Measurements from ENCODE around the gene TNFRSF13B.
A peak's percentile ranks its signal among the peaks of the same experiment; 100 is the strongest.
"Not testable (repeated sequence)": the region's sequence is repeated elsewhere in the genome, so short reads cannot be mapped to it uniquely, and the experiment has no call there.

The TNFRSF13B gene

DNA sequence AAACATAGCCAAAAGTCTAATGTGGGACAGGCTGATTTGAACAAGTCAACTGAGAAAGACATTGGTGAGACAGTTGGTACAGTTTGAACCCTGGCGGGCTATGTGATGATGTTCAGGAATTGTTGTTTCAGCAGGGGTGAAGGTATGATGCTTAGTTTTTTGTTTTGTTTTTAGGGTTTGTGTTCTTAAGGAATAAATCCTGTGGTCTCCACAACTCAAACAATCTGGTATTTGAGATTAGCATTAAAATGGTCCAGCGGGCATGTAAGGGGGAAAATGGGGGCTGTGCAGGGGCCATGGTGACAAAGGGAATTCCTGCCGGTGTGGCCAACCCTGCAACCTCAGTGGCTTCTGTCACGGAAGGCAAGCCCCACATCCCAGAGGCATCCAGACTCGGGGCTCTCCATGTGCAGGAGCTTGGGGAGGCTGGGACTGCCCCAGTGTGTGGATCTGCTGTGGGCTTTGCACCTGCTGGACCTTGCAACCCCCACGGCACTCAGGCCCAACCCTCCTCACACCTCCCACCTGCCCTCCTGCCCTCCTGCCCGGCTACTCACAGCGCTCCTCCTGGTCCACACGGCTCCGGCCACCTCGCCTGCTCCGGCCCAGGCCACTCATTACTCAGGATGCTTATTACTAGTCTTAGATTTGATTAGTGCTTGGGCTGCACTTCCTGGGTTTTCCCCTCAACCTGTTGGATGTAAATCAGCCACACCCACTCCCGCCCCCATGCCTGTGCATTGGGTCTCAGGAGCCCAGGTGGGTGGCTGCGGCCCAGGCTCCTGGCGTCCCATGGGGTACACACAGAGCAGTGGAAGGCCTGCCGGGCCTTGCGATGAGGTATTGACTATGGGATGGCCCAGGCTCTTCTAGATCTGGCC lies at the start of gene TNFRSF13B:
TSS of gene TNFRSF13B (minus strand) at position 661 of the 881 bp plus-strand sequence. CDS start at position 618, 43 bp downstream.
- DNase-seq (ENCODE audit: low read depth) = no peak

DNA sequence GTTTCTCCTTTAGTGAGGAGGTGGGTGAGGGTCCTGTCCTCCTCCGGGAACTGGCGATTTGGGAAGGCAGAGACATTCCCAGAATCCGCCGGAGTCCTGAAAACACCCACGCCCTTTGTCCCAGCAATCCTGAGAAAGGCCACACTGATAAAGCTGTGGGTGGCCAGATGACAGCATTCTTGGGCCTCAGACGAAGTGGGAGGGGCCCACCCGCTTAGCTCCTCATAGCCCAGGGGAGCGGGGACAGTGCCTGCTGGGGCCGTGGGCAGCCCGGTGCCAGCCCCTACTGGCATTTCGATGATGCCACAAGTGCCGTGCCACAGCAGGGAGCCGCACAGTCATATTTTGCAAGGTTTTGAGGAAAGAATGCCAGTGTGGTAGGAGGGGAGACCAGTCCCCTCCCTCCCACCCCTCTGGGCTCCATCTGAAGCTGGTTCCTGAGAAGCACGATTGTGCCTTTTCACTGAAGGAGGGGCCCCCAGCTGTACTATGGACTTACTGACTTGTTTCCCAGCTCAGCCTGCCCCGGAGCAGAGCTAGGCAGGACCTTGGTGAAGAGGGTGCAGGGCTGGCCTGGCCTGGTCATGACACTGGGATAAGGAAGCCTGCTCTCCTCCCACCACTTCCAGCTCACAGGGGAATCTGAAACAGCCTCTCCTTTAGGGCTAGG lies 49.4 kb upstream of the TNFRSF13B start:
- DNase-seq (ENCODE audit: low read depth) = no peak

GRCh38 chr17:17020821-17021193 lies 48.9 kb upstream of the TNFRSF13B start:
- DNase-seq (ENCODE audit: low read depth) = no peak

GRCh38 chr17:17019891-17020456 lies 48.1 kb upstream of the TNFRSF13B start:
- DNase-seq (ENCODE audit: low read depth) = no peak

GRCh38 chr17:17019430-17019762 lies 47.5 kb upstream of the TNFRSF13B start:
- DNase-seq (ENCODE audit: low read depth) = no peak

DNA sequence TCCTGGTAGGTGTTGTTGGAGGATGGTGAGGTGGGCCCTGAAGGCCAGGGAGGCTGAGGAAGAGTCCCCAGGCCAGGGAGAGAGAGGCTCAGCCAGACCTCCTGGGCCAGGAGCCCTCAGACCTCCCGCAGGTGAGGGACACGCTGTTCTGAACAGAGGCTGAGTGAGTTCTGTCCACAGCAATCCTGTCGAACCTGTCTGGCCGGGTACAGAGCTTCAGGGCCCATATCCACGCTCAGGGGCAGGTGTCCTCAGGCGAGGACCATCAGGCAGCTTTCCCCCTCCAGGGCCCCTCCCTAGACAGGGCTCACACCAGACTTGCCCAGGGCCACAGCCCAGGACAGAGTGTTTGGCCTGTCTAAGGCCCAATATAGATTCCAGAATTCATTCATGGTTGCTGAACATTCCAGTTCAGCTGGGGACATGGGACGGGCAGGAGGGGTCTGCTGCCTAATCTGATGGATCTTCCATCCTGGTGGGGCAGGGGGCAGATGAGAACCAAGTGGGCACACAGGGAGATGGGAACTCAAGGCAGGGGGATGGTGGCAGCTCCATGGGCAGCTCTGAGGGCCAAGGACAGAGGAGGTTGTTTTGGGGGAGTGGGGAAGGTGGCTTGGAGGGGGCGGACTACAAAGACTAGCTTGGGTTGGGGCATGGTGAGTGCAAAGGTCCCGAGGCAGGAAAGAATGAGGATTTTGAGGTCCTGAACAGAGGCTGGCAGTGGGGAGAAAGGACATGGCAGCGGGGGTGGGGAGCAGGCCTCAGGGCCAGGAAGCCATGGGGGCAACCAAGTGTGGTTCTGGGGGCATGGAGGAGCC lies 46.9 kb upstream of the TNFRSF13B start:
- no peak for DNase-seq (ENCODE audit: low read depth)

- DNase-seq (ENCODE audit: low read depth) = no peak
Measured at GRCh38 chr17:17018021-17018441, 46.1 kb upstream of the TNFRSF13B start.

DNA sequence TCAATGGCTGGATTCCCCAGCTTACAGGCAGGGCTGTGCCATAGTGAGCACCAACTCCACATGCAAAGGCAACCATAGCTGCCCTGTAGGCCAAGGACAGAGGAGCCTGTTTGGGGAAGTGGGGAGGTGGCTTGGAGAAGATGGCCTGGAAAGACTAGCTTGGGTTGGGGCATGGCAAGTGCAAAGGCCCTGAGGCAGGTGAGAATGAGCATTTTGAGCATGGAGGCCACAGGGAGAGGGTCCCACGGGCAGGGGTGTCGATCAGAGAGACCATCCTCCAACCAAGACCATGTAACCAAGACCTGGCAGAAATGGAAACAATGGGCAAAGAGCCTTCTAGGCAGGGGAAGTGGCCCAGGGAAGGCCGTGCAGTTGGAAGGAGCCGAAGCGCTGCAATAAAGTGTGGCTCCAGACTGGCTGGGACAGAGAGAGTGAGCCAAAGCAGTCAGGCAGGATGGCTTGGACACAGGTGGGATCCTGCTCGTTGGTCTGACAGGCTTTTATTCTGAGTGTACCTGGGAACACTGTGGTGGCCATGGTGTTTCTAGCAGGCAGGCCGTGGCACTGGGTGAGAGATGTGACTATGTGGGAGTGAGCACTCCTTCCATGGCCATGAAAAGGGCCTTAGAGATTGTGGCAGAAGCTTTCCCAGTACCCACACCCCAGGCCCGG lies 45.6 kb upstream of the TNFRSF13B start:
- DNase-seq (ENCODE audit: low read depth) = no peak

GRCh38 chr17:17016199-17017197 lies 44.6 kb upstream of the TNFRSF13B start:
- DNase-seq (ENCODE audit: low read depth) = not testable (repeated sequence)

DNA sequence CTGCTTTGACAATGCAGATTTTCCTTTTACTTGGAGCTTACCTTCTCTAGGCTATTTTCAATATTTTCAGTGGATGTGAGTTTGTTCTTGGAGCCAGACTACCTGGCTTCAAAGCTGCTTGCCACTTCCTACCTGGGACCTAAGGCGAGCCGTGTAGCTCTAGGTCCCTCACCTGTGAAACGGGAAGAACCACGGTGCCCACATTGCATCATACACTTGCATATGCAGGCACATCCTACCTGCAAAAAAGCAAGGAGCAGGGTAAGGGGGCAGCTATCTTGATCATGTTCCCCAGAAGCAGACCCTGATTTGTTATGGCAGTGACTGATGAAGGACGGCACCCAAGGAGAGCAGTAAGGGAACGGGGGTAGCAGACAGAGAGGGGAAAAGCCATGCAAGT lies 43.3 kb upstream of the TNFRSF13B start:
- DNase-seq (ENCODE audit: low read depth) = no peak

DNA sequence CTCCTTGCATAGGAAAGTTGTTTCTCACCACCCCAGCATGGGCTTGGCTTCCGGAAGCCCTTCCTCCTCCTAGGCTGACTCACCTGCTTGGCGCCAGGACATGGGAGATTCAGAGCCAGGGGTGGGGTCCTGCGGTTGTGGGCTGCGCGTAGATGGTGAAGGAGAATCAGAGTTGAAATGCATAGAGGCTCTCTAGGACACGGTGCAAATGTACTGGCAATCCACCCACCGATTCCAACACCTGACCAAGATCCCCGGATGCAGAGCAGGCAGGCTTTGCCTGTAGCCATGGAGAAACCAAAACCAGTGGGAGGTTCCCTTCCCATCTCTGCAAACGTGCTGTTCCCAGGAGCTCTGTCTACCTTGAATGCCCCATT lies 42.8 kb upstream of the TNFRSF13B start:
- DNase-seq (ENCODE audit: low read depth) = peak; percentile 49

GRCh38 chr17:17013828-17014747 lies 42.2 kb upstream of the TNFRSF13B start:
- not testable (repeated sequence) for DNase-seq (ENCODE audit: low read depth)

DNA sequence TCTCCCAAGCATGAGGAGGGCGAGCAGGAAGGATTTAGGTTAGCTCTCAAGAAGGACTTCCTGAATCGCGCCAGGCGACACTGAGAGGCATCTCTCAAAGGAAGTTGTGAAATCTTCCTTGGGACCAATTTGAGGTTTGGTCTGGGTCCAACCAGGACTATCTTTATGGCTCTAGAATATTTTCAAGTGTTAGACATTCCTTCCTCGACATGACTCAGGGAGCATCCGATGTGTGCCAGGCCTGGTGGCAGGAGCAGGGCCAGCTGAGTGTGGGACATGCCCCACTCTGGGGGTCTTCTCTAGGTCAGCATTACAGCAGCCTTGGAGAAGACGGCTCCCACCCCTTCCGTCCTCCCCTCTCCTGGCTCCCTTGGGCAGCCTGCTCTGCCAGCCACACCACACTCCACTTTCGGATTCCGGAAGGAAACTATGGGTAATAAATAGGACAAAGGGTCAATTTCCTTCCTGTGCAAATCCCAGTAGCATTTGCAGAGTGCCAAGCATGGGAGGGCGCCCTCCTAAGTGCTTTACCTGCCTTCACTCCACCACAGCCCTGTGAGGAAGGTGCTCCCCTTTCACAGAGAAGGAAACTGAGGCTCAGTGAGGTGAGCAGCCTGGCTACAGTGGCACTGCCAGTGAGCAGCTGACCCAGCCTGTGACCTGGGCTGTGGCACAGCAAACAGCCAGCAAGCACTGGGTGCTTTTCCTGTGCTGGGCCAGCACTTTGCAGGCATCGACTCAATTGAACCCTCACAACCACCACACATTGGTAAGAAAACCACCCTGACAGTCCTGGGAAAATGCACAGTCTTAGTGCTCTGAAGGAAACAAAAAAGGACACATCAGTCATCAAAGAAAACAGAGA lies 39.4 kb upstream of the TNFRSF13B start:
- DNase-seq (ENCODE audit: low read depth) = peak; percentile 85

GRCh38 chr17:17010545-17011034 lies 38.7 kb upstream of the TNFRSF13B start:
- not testable (repeated sequence) for DNase-seq (ENCODE audit: low read depth)

DNA sequence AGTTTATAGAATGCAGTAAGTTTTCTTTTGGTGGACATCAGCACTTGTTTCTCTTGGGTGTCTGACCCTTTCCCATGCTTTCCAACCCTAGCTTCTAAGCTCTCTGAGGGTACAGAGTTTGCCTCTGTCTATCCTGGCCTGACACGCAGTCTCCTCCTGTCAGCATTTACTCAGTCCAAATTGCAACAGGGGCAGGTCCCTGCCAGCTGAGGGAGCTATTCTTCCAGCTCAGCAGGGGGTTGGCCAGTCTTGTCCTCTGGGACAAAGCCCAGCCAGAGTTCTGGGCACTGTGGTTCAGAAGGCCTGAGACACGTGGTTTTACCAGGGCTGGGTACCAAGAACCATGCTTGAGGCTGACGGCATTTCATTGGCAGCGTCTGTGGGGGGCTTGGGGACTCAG lies 38.1 kb upstream of the TNFRSF13B start:
- DNase-seq (ENCODE audit: low read depth) = not testable (repeated sequence)

DNA sequence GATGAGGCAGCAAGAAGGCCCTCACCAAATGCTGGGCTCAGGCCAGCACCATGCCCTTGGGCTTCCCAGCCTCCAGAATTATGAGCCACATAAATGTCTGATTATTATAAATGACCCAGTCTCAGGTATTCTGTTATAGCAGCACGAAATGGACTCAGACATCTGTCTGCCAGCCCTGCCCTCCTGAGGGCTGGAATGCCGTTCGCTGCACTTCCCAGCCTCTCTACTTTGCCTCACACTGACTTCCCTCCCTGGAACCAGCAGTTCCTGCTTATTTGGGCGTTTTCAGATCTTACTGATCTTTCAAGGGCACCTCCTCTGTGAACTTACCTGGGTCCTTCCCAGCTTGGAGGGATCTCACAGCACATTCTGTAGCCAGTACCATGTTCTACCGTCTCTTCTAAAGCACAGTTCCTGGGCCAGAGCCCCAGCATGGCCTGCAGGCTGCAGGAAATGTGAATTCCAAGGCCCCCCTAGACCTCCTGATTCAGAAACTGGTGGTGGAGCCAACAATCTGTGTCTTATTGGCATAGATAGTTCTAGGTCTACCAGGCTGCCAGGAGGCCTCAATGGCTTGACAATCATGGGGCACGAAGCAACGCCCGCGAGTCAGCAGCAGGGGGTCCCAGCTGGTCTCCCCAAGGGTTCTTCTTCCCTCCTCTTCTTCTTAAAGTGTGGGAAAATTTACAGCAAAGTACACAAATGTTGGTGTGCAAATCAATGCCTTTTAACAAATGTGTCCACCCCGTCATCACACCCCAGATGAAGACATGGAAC lies 36.9 kb upstream of the TNFRSF13B start:
- not testable (repeated sequence) for DNase-seq (ENCODE audit: low read depth)

DNA sequence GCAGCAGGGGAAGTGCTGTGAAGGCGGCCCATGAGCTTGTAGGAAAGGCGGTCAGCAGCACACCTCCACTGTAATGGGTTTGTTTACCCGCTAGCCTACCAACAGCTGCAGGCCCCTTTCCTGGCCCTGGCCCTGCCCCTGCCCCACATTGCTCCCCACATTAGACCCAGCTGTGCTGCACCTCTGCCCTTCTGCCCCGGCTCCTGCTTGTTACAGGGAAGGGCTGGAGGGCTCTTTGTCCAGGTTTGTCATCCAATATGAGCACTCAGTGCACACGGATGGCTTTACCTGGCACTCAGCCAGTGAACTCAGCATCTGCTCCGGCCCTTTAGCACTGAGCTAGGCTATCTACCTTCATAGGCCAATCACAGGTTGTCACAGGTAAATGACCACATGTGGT lies 36.0 kb upstream of the TNFRSF13B start:
- not testable (repeated sequence) for DNase-seq (ENCODE audit: low read depth)

All from amniotic epithelial cell (primary cell).